ENCODE results near the gene ACKR4. TPM values are rescaled to one million over a fixed set of nuclear protein-coding genes. Genes with fewer than 3 reads are reported as not detected.

Gene ACKR4
- total and polyA plus RNA-seq, 8 donors = 0.70 to 2.1 (median 1.1) TPM

DNA sequence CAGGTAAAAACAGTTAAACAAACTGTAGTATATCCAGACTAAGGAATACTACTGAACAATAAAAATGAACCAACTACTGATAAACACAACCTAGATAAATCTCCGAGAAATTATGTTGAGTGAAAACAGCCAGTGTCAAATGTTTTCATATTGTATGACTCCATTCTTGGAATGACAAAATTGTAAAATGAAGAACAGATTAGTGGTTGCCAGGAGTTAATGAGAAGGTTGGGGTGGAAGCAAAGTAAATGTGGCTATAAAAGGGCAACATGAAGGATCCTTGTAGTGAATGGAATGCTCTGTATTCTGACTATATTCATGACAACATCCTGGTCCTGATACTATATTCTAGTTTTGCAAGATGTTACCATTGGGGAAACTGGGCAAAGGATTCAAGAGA lies 27.5 kb upstream of the ACKR4 start:
- Histone ChIP-seq H3K9me3 (no peaks in the 10 kb centered on the region), H3K27ac (no peak overlapping the region), H3K36me3 (peaks cover 0 to 3% (median 0%) of the 10 kb centered on the region in 3 donors), H3K4me3 (no peak overlapping the region), H3K4me1 (no peaks in the 10 kb centered on the region), H3K27me3 (no peaks in the 10 kb centered on the region)
- intact Hi-C loops (cut with DNase I) = no loop called here
- WGBS, 2 donors = 29 to 40% methylated on average over 1 of the region's 1 CpG
- DNase-seq (no peak), ATAC-seq (peak in 2 of 4 donors; percentile 11 to 20), FAIRE-seq (no peak)
- TF ChIP-seq, protein P1, sequence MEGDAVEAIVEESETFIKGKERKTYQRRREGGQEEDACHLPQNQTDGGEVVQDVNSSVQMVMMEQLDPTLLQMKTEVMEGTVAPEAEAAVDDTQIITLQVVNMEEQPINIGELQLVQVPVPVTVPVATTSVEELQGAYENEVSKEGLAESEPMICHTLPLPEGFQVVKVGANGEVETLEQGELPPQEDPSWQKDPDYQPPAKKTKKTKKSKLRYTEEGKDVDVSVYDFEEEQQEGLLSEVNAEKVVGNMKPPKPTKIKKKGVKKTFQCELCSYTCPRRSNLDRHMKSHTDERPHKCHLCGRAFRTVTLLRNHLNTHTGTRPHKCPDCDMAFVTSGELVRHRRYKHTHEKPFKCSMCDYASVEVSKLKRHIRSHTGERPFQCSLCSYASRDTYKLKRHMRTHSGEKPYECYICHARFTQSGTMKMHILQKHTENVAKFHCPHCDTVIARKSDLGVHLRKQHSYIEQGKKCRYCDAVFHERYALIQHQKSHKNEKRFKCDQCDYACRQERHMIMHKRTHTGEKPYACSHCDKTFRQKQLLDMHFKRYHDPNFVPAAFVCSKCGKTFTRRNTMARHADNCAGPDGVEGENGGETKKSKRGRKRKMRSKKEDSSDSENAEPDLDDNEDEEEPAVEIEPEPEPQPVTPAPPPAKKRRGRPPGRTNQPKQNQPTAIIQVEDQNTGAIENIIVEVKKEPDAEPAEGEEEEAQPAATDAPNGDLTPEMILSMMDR (IDR thresholded peaks at IDR 0.05) = no peak

DNA sequence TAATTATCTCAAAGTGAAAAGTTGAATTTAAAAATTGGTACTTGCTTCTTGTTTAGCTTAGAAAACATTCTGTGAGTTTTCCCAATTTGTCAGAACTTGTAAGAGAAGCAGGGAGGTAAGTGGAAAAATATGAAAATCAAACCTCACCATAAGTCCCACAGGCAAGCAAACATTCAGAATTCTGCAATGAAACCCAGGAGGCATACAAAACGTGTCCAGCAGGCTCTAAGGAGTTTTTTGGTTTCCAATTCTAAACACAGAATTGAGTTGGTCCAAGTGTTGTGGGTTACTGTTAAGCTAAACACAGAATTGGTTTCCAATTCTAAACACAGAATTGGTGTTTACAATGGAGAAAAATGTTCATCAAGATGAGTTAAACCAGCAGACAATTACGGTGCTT lies 27.1 kb upstream of the ACKR4 start:
- WGBS, 2 donors = 82 to 88% methylated on average over 2 of the region's 2 CpGs
- no peaks in the 10 kb centered on the region for H3K9me3 ChIP-seq
- no peak overlapping the region for H3K4me3 ChIP-seq
- no peaks in the 10 kb centered on the region for H3K4me1 ChIP-seq
- intact Hi-C loops (cut with DNase I) = no loop called here
- H3K27me3 ChIP-seq = no peaks in the 10 kb centered on the region
- FAIRE-seq = no peak
- no peak for DNase-seq
- peaks cover 0 to 8% (median 0%) of the 10 kb centered on the region in 3 donors for H3K36me3 ChIP-seq
- TF ChIP-seq, protein P1 (IDR thresholded peaks at IDR 0.05) = no peak
- H3K27ac ChIP-seq = no peak overlapping the region
- no peak for ATAC-seq

DNA sequence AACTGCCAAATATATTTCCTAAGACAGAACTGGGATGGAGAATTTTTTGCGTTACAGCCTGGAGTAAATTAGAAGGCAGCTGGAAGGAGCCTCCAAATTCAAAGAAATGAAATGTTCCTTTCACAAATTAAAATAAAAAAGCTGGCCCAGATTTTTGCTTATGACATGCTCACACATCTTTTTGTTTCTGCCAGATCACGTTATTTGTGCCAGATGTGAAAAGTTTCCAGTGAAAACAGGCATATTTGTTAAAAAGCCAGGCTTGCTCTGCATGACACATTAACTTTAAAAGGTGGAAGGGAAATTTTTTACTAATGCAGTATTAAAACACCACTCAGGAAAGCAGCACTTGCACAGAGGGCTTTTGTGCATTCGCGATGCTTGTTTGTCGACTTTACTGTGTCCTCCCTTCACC lies 23.3 kb upstream of the ACKR4 start:
- TF ChIP-seq, protein P1 (IDR thresholded peaks at IDR 0.05) = no peak
- DNase-seq (no peak), ATAC-seq (no peak), FAIRE-seq (no peak)
- Histone ChIP-seq H3K4me1 (no peaks in the 10 kb centered on the region), H3K27ac (no peak overlapping the region), H3K36me3 (peaks cover 0 to 29% (median 0%) of the 10 kb centered on the region in 3 donors), H3K4me3 (no peak overlapping the region), H3K9me3 (no peaks in the 10 kb centered on the region), H3K27me3 (no peaks in the 10 kb centered on the region)
- intact Hi-C loops (cut with DNase I) = no loop called here
- WGBS, 2 donors = 84 to 86% methylated on average over 5 of the region's 5 CpGs

DNA sequence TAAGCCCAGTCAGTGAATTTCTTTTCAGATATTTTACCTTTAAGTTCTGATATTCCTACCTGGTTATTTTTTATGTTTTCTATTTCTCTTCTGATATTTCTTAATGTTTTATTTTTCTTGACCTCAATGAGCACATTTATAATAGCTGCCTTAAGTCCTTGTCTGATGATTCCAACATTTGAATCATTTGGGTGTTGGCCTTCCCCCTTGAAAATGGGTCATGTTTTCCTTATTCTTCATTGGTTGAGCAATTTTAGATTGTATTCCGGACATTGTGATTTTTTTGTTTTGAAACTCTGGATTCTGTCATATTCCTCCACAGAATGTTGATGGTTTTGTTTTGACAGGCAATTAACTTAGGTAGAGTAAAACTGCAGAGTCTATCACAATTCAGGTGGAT lies 9.7 kb upstream of the ACKR4 start:
- WGBS, 2 donors = 94 to 97% methylated on average over 1 of the region's 1 CpG

DNA sequence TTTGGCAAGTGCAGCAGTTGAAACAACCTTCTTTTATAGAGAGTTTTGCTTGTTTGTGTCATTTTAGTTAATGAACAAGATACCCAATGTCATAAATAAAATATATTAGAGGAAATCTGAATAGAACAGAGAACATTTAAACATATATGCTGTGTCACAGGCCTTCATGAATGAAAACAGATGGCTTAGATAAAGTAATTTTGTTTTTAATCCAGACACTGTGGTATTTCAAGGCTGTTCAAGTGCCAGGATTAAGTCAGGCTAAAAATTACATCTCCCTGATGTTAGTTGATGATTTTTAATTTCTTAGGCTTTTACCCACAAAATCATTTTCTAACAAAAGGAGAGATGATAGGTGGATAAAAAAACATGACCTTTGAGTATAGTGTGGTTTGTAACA lies 4.9 kb upstream of the ACKR4 start:
- no peak for FAIRE-seq
- TF ChIP-seq, protein P1 (IDR thresholded peaks at IDR 0.05) = no peak
- H3K4me3 ChIP-seq = no peak overlapping the region

More for the DNA sequence above, 9.7 kb upstream of the ACKR4 start:
- TF ChIP-seq, protein P1 (IDR thresholded peaks at IDR 0.05) = no peak
- Histone ChIP-seq H3K4me3 (no peak overlapping the region), H3K4me1 (no peaks in the 10 kb centered on the region), H3K27me3 (no peaks in the 10 kb centered on the region), H3K36me3 (no peaks in the 10 kb centered on the region), H3K27ac (no peak overlapping the region), H3K9me3 (no peaks in the 10 kb centered on the region)
- ATAC-seq (no peak), DNase-seq (no peak), FAIRE-seq (peak; percentile 13)
- intact Hi-C loops (cut with DNase I) = no loop called here

More for the DNA sequence above, 4.9 kb upstream of the ACKR4 start:
- Histone ChIP-seq H3K36me3 (no peaks in the 10 kb centered on the region), H3K27me3 (no peaks in the 10 kb centered on the region), H3K4me1 (peaks cover 0 to 4% (median 0%) of the 10 kb centered on the region in 3 donors), H3K27ac (no peak overlapping the region), H3K9me3 (no peaks in the 10 kb centered on the region)
- no peak for DNase-seq
- intact Hi-C loops (cut with DNase I) = no loop called here
- ATAC-seq = no peak

Measured in pancreas (tissue), 10 donors.